Measurements from ENCODE around the gene NAA25.
"Not testable (repeated sequence)": the region's sequence is repeated elsewhere in the genome, so short reads cannot be mapped to it uniquely, and the experiment has no call there.

The NAA25 gene

DNA sequence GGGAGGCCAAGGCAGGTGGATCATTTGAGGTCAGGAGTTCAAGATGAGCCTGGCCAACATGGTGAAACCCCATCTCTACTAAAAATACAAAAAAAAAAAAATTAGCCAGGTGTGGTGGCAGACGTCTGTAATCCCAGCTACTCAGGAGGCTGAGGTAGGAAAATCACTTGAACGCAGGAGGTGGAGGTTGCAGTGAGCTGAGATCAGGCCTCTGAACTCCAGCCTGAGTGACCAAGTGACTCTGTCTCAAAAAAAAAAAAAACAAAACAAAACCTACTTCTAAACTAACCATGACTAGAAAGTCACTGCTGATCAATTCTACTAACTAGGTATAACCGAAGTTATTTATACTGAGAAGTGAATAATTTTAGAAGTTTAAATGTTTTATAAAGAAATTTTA, 99.0 kb downstream of the NAA25 start:
- DNase-seq (ENCODE audit: low spot score), result not testable (repeated sequence)

GRCh38 chr12:112008918-112009317, 99.7 kb downstream of the NAA25 start:
- DNase-seq (ENCODE audit: low spot score), result no peak

DNA sequence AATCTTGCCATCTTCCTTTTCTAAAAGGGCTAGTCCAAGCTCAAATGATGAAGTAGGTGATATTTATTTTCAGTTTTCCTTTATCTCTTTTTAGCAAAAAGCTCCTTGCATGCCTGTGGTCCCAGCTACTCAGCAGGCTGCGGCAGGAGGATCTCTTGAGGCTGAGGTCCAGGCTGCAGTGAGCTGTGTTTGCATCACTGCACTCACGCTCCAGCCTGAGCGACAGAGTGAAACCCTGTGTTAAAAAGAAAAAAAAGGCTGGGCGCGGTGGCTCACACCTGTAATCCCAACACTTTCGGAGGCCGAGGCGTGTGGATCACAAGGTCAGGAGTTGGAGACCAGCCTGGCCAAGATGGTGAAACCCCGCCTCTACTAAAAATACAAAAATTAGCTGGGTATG, 100.6 kb downstream of the NAA25 start:
- no peak for DNase-seq (ENCODE audit: low spot score)

- DNase-seq (ENCODE audit: low spot score), result no peak
Observed at GRCh38 chr12:112005419-112006395, 102.9 kb downstream of the NAA25 start.

DNA sequence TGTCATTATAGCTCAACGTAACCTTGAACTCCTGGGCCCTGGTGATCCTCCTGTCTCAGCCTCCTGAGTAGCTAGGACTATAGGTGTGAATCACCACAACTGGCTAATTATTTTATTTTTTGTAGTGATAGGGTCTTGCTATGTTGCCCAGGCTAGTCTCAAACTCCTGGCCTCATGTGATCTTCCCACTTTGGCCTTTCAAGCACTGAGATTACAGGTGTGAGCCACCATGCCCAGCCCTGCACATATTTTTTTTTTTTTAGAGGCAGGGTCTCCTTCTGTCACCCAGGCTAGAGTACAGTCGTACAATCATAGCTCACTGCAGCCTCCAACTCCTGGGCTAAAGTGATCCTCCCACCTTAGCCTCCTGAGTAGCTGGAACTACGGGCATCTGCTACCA, 104.5 kb downstream of the NAA25 start:
- DNase-seq (ENCODE audit: low spot score), result no peak

DNA sequence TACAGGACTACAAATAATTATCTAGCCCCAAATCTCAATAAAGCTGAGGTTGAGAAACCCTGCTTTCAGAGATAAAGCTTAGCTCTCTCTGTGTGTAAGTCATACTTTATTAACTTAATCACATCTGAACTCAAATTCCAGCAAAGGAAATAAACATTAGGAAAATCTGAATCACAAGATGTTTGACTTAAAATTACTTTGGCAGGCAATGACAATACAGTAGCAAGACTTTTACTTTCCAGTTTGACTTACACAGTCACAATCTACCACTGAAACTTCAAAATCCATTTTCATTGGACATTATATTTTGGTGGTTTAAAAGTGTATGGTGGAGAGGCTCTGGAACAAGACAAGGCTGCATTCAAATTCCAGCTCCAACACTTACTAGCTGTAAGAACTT, 107.0 kb downstream of the NAA25 start:
- DNase-seq (ENCODE audit: low spot score), result no peak

- no peak for DNase-seq (ENCODE audit: low spot score)
Observed at GRCh38 chr12:112000820-112001219, 107.8 kb downstream of the NAA25 start.

DNA sequence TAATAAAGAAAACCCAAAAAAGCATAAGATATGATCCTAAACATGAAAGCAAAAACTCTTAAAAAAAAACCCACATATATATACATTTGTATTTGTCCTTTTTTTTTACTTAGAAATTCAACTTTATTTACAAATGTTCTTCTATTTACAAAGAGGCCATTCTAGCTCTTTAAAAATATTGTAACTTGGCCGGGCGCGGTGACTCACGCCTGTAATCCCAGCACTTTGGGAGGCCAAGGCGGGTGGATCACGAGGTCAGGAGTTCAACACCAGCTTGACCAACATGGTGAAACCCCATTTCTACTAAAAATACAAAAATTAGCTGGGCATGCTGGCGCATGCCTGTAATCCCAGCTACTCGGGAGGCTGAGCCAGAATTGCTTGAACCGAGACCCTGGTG, 109.5 kb downstream of the NAA25 start:
- not testable (repeated sequence) for DNase-seq (ENCODE audit: low spot score)

GRCh38 chr12:111998015-111998414, 110.6 kb downstream of the NAA25 start:
- no peak for DNase-seq (ENCODE audit: low spot score)

GRCh38 chr12:111997300-111997699, 111.3 kb downstream of the NAA25 start:
- DNase-seq (ENCODE audit: low spot score), result no peak

GRCh38 chr12:111995782-111996480, 112.7 kb downstream of the NAA25 start:
- no peak for DNase-seq (ENCODE audit: low spot score)

DNA sequence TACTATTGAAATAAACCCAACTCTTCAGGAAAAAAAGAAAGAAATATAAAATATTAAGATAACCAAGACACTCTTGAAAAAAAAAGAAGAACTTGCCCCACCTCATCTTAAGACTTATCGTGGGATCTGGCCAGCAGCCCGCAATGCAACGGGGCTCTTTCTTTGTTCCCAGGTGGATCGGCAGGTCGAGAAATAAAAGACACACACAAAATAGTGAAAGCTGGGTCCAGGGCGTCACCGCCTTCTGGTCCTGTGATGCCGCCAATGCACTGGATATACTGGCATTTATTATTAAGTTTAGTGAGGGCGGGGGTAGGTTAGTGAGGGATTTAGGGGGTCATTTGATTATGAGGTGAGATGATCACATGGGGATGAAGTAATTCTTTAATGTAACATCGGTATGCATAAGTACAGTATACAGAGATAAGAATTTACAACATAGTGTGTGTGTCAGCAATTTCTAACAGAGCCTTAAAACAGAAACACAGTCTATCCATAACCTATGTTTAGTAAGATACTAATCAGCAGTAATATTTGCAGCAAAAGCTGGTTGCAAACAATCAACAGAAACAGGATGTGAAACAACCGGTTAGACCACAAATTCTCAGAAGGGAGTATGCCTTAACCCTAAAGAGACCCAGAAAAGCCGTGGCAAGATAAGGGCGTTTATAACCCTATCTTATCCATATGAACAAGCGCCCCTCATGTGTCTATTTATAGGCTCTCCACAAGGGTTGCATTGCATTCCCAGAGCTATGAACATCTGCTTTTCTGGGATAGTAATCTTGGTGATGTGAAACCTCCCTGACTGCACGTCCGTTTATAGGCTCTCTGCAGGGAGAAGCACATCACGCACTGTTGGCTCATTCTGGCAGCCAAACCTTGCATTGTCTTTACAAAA, 114.1 kb downstream of the NAA25 start:
- DNase-seq (ENCODE audit: low spot score), result not testable (repeated sequence)

DNA sequence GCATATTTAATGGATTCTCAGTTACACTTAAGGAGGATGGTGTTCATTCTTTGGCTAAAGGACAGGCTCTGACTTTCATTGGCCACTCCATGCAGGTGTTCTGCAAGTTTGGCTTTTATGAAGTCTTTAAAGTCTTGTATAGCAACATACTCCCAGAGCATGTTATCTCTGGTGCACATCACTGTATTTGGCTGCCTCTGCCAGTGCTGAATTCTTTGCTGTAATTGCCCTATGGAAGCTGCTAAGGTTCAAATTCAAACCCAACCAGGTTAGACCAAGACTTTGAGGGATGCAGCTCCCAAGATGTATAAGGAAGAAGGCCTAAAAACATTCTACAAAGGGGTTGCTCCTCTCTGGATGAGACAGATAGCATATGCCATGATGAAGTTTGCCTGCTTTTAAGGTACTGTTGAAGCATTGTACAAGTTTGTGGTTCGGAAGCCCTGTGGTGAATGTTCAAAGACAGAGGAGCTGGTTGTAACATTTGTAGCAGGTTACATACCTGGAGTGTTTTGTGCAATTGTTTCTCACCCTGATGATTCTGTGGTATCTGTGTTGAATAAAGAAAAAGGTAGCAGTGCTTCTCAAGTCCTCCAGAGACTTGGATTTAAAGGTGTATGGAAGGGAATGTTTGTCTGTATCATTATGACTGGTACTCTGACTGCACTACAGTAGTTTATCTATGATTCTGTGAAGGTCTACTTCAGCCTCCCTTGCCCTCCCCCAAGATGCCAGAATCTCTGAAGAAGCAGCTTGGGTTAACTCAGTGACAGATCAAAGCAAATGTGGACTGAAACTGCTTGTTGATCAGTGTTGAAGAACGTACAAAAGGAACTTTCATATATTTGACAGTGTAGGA, 115.1 kb downstream of the NAA25 start:
- DNase-seq (ENCODE audit: low spot score), result no peak

DNA sequence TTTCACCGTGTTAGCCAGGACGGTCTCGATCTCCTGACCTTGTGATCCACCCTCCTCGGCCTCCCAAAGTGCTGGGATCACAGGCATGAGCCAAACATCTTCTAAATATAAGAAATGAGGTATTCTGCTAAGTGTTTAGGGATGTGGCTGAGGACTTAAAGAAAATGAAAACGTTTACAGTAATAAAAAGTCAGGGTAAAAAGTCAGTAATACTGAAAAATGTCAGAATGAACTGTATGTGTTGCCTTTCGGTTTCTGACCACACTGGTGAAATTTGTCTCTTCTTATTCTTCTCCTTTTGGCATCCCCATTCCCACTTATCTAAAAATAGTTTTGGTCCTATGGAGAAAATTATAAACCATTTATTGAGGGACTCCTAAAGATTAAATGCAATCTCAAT, 116.1 kb downstream of the NAA25 start:
- DNase-seq (ENCODE audit: low spot score), result no peak

GRCh38 chr12:111991946-111992345, 116.6 kb downstream of the NAA25 start:
- DNase-seq (ENCODE audit: low spot score), result no peak

GRCh38 chr12:111991535-111991934, 117.0 kb downstream of the NAA25 start:
- no peak for DNase-seq (ENCODE audit: low spot score)

- no peak for DNase-seq (ENCODE audit: low spot score)
Observed at GRCh38 chr12:111984820-111985219, 123.8 kb downstream of the NAA25 start.

- no peak for DNase-seq (ENCODE audit: low spot score)
Observed at GRCh38 chr12:111981987-111982386, 126.6 kb downstream of the NAA25 start.

DNA sequence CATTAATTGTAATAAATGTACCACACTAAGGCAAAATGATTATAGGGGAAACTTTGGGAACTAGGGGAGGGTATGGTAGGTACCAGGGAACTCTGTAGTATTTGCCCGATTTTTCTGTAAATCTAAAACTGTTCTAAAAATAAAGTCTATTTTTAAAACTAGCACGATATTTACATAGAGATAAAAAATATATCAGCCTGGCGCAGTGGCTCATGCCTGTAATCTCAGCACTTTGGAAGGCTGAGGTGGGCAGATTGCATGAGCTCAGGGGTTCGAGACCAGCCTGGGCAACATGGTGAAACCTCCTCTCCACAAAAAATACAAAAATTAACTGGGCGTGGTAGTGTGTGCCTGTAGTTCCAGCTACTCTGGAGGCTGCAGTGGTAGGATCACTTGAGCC, 128.0 kb downstream of the NAA25 start:
- no peak for DNase-seq (ENCODE audit: low spot score)

- no peak for DNase-seq (ENCODE audit: low spot score)
Observed at GRCh38 chr12:111978545-111978944, 130.0 kb downstream of the NAA25 start.

DNA sequence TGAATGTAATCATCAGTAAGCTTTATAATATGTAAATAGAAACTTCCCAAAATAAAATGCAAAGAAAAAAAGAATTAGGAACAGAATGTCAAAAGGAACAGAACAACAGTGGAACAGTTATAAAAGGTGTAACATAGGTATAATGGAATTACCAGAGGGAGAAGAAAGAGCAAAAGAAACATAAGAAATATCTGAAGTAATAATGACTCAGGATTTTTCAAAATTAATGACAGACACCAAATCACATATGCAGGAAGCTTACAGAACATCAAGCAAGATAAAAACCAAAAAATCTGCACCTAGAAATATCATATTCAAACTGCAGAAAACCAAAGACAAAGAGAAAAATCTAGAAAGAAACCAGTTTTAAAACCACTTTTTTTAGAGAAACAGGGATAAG, 131.7 kb downstream of the NAA25 start:
- DNase-seq (ENCODE audit: low spot score), result no peak
